CD14-positive monocyte (primary cell): ENCODE data around the gene PSMF1. TPM values are rescaled to one million over a fixed set of nuclear protein-coding genes. Genes with fewer than 3 reads are reported as not detected.

Experiments
- DNase-seq, 3 donors: peaks; one replicate each; pipeline ENCODE4 v3.0.0-alpha.2; 2011 to 2022
- H2AFZ ChIP-seq: 2 replicates; pipeline ENCODE4 v1.6.0; 2012; ENCODE audit warnings: mild to moderate bottlenecking, low read depth, low read length, inconsistent platforms; ENCODE audit not compliant: insufficient read depth, poor library complexity, severe bottlenecking
- H3K27ac ChIP-seq, 2 donors: 1 replicate in 1 of 2; 2 replicates in 1 of 2; pipeline ENCODE4 v1.5.1; 2012 to 2013; ENCODE audit warnings: low read length in 2 of 2, control low read depth in 1 of 2, inconsistent platforms in 1 of 2, low read depth in 1 of 2, mild to moderate bottlenecking in 1 of 2
- H3K27me3 ChIP-seq, 2 donors: one replicate each; pipeline versions ENCODE4 v1.6.0 to v1.6.1; 2011 to 2013; ENCODE audit warnings: low read length in 2 of 2; ENCODE audit not compliant: control insufficient read depth in 2 of 2, insufficient read depth in 2 of 2
- H3K36me3 ChIP-seq, 2 donors: replicated peaks in 1 of 2; 1 replicate in 1 of 2; 2 replicates in 1 of 2; pipeline versions ENCODE4 v1.5.1 to v1.6.1; 2012 to 2013; ENCODE audit warnings: low read length in 2 of 2, control low read depth in 1 of 2, inconsistent platforms in 1 of 2, mild to moderate bottlenecking in 1 of 2; ENCODE audit not compliant: insufficient read depth in 2 of 2, control insufficient read depth in 1 of 2
- H3K4me1 ChIP-seq, 2 donors: 1 replicate in 1 of 2; 2 replicates in 1 of 2; pipeline versions ENCODE4 v1.5.1 to v1.6.1; 2012 to 2013; ENCODE audit warnings: low read length in 2 of 2, control low read depth in 1 of 2, inconsistent platforms in 1 of 2, mild to moderate bottlenecking in 1 of 2, moderate library complexity in 1 of 2; ENCODE audit not compliant: insufficient read depth in 2 of 2, control insufficient read depth in 1 of 2
- H3K4me2 ChIP-seq: replicated peaks from 2 replicates; pipeline ENCODE3; 2012; ENCODE audit warnings: low read length, moderate library complexity, mild to moderate bottlenecking; ENCODE audit not compliant: poor library complexity, severe bottlenecking; ENCODE audit errors: extremely low read depth
- H3K4me3 ChIP-seq, 3 experiments: fragments of 200-600 bp in 1 of 3; sonication (generic) in 1 of 3; replicated peaks in 1 of 3; 1 replicate in 2 of 3; 2 replicates in 1 of 3; pipeline ENCODE4 v1.5.1; 2011 to 2013; ENCODE audit warnings: low read length in 3 of 3, mild to moderate bottlenecking in 3 of 3, control low read depth in 2 of 3, low read depth in 2 of 3, inconsistent platforms in 1 of 3, moderate library complexity in 1 of 3
- H3K79me2 ChIP-seq: 2 replicates; pipeline ENCODE4 v1.6.0; 2012; ENCODE audit warnings: mild to moderate bottlenecking, control low read depth, inconsistent platforms, low read length, moderate library complexity; ENCODE audit not compliant: insufficient read depth
- H3K9ac ChIP-seq: 2 replicates; pipeline ENCODE4 v1.6.0; 2017; ENCODE audit warnings: low read length, mild to moderate bottlenecking; ENCODE audit not compliant: insufficient read depth, poor library complexity, severe bottlenecking
- H3K9me3 ChIP-seq, 2 donors: replicated peaks in 1 of 2; 1 replicate in 1 of 2; 2 replicates in 1 of 2; pipeline versions ENCODE4 v1.5.1 to v1.6.1; 2012 to 2013; ENCODE audit warnings: low read length in 2 of 2, control low read depth in 1 of 2; ENCODE audit not compliant: control insufficient read depth in 1 of 2, insufficient read depth in 1 of 2
- H4K20me1 ChIP-seq: 2 replicates; pipeline ENCODE4 v1.6.0; 2012; ENCODE audit warnings: mild to moderate bottlenecking, low read length, control low read depth, moderate library complexity; ENCODE audit not compliant: insufficient read depth
- H3K27ac Mint-ChIP-seq, 7 donors: one replicate each; pipeline ENCODE4 v1.8.0; 2020; ENCODE audit warnings: mild to moderate bottlenecking in 7 of 7, mixed read lengths in 7 of 7, moderate library complexity in 6 of 7, inconsistent platforms in 2 of 7
- H3K27me3 Mint-ChIP-seq, 3 donors: one replicate each; pipeline ENCODE4 v1.8.0; 2021 to 2022; ENCODE audit warnings: low read depth in 3 of 3, mild to moderate bottlenecking in 3 of 3, mixed read lengths in 3 of 3, moderate library complexity in 3 of 3, inconsistent platforms in 1 of 3
- H3K36me3 Mint-ChIP-seq, 2 donors: one replicate each; pipeline ENCODE4 v1.8.0; 2020; ENCODE audit warnings: mixed read lengths in 2 of 2, inconsistent platforms in 1 of 2, mild to moderate bottlenecking in 1 of 2
- H3K4me1 Mint-ChIP-seq: one replicate; pipeline ENCODE4 v1.8.0; 2020; ENCODE audit warnings: mild to moderate bottlenecking, mixed read lengths
- H3K4me3 Mint-ChIP-seq, 2 donors: one replicate each; pipeline ENCODE4 v1.8.0; 2020; ENCODE audit warnings: mild to moderate bottlenecking in 2 of 2, mixed read lengths in 2 of 2, moderate library complexity in 1 of 2
- H3K9me3 Mint-ChIP-seq, 7 donors: one replicate each; pipeline ENCODE4 v1.8.0; 2020 to 2022; ENCODE audit warnings: mixed read lengths in 7 of 7, mild to moderate bottlenecking in 6 of 7, moderate library complexity in 6 of 7, inconsistent platforms in 2 of 7
- WGBS: methylation state at CpG from one replicate; pipeline ENCODE4 v1.1.5; 2013; ENCODE audit warnings: missing lambda C conversion rate; ENCODE audit not compliant: insufficient coverage; 5-methylcytosine and 5-hydroxymethylcytosine counted together
- intact Hi-C, 2 donors: fragments of 100-400 bp; cut with micrococcal nuclease; formaldehyde crosslinking; loops; one replicate each; pipeline versions ENCODE4 v1.15.0 to v1.15.1; 2023
- polyA plus RNA-seq, 3 donors: library from polyadenylated mRNA; depleted of rRNA in 1 of 3; unstranded in 2 of 3; stranded (reverse) in 1 of 3; fragments of 300-500 nt in 2 of 3; fragments of >200 nt in 1 of 3; fragmentation: Illumina TruSeq in 2 of 3; gene quantifications; 1 replicate in 2 of 3; 2 replicates in 1 of 3; pipeline ENCODE4 v1.2.3, GENCODE V29; 2012 to 2021
- TF ChIP-seq, protein P1 (sequence below): fragments of 200-600 bp; IDR thresholded peaks from one replicate; pipeline ENCODE4 v1.8.0; 2022; ENCODE audit warnings: antibody characterized with exemption, mild to moderate bottlenecking

The PSMF1 gene
- polyA plus RNA-seq, 3 donors = 103 to 349 (median 138) TPM

GRCh38 chr20:1198751-1199150 lies 80.3 kb downstream of the PSMF1 start:
- H3K9me3 Mint-ChIP-seq = peaks cover 0 to 5% (median 3%) of the 10 kb centered on the region in 7 donors
- 97% methylated on average over 5 of the region's 5 CpGs for WGBS
- Histone ChIP-seq H3K9ac (no peak overlapping the region), H2AFZ (no peak overlapping the region), H3K4me3 (no peak overlapping the region), H3K9me3 (no peaks in the 10 kb centered on the region), H3K36me3 (no peaks in the 10 kb centered on the region), H4K20me1 (no peaks in the 10 kb centered on the region), H3K27me3 (no peaks in the 10 kb centered on the region), H3K4me1 (no peaks in the 10 kb centered on the region), H3K4me2 (no peak overlapping the region), H3K27ac (no peak overlapping the region), H3K79me2 (no peaks in the 10 kb centered on the region)
- no peaks in the 10 kb centered on the region for H3K36me3 Mint-ChIP-seq
- peaks cover 2% of the 10 kb centered on the region for H3K4me1 Mint-ChIP-seq
- TF ChIP-seq, protein P1, sequence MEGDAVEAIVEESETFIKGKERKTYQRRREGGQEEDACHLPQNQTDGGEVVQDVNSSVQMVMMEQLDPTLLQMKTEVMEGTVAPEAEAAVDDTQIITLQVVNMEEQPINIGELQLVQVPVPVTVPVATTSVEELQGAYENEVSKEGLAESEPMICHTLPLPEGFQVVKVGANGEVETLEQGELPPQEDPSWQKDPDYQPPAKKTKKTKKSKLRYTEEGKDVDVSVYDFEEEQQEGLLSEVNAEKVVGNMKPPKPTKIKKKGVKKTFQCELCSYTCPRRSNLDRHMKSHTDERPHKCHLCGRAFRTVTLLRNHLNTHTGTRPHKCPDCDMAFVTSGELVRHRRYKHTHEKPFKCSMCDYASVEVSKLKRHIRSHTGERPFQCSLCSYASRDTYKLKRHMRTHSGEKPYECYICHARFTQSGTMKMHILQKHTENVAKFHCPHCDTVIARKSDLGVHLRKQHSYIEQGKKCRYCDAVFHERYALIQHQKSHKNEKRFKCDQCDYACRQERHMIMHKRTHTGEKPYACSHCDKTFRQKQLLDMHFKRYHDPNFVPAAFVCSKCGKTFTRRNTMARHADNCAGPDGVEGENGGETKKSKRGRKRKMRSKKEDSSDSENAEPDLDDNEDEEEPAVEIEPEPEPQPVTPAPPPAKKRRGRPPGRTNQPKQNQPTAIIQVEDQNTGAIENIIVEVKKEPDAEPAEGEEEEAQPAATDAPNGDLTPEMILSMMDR = no peak
- DNase-seq = no peak
- H3K27me3 Mint-ChIP-seq = peaks cover 2 to 3% (median 3%) of the 10 kb centered on the region in 3 donors
- no peak overlapping the region for H3K4me3 Mint-ChIP-seq
- intact Hi-C loops = no loop called here
- no peak overlapping the region for H3K27ac Mint-ChIP-seq

DNA sequence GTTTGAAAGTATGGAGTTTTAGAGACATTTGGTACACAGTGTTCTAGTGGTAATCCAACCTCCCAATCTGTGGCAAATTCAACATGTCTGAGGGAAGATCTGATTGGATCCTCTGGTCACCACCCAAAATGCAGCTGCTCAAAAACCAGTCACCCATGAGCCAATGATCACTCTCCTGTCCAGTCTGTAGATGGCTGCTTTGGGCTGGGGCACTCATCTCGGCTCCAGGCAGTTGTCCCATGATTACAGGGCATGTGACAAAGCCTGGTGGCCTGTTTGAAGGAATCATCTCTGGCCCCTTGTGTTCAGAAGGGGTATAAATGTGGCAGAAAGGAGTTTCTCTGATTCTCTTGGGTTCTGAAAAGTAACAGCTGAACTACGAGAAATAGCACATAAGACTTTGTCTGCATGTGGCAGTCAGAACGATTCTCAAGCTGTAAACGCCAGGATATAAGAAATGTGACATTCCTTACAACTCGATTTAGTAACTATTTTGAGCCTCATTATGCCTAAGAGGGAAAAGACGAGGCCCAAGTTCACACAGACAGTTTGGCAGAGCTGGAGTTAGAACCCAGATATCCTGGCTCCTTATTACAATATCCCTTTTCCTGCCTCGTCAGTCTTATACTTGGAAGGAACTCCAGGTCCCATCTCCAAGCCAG lies 80.9 kb downstream of the PSMF1 start:
- Mint-ChIP-seq H3K27ac (peak overlapping the region in 1 of 7 donors; percentile 36), H3K36me3 (no peaks in the 10 kb centered on the region), H3K27me3 (peaks cover 2 to 3% (median 3%) of the 10 kb centered on the region in 3 donors), H3K4me1 (peaks cover 6% of the 10 kb centered on the region), H3K4me3 (no peak overlapping the region), H3K9me3 (peaks cover 0 to 5% (median 3%) of the 10 kb centered on the region in 7 donors)
- H3K4me1 ChIP-seq = no peaks in the 10 kb centered on the region
- H3K4me2 ChIP-seq = no peak overlapping the region
- intact Hi-C loops = no loop called here
- WGBS = 85% methylated on average over 4 of the region's 7 CpGs
- no peak overlapping the region for H2AFZ ChIP-seq
- H3K79me2 ChIP-seq = no peaks in the 10 kb centered on the region
- H3K4me3 ChIP-seq = no peak overlapping the region
- H4K20me1 ChIP-seq = no peaks in the 10 kb centered on the region
- H3K27me3 ChIP-seq = no peaks in the 10 kb centered on the region
- no peak overlapping the region for H3K27ac ChIP-seq
- H3K9me3 ChIP-seq = no peaks in the 10 kb centered on the region
- H3K9ac ChIP-seq = no peak overlapping the region
- H3K36me3 ChIP-seq = no peaks in the 10 kb centered on the region
- TF ChIP-seq, protein P1 = no peak
- no peak for DNase-seq
